HepG2 (cell line): ENCODE results near the gene CD3G. TPM values are rescaled to one million over a fixed set of nuclear protein-coding genes. Genes with fewer than 3 reads are reported as not detected.

Experiments used
- BCL3 ChIP-seq: sonication (generic); formaldehyde crosslinking; IDR thresholded peaks from 2 replicates; pipeline ENCODE4 v1.5.1; 2020; ENCODE audit warnings: mild to moderate bottlenecking, missing genetic modification reagents, moderate library complexity
- DMAP1 ChIP-seq: IDR thresholded peaks from 2 replicates; pipeline ENCODE4 v1.6.1; 2016
- HMGXB4 ChIP-seq, 2 experiments: sonication (generic) in 1 of 2; formaldehyde crosslinking in 1 of 2; IDR thresholded peaks; 2 replicates each; pipeline versions ENCODE4 v1.4.0 to v1.6.1; 2018 to 2020; ENCODE audit warnings: missing genetic modification reagents in 2 of 2, borderline replicate concordance in 1 of 2, low read depth in 1 of 2, mild to moderate bottlenecking in 1 of 2, missing biosample characterization in 1 of 2
- MTA1 ChIP-seq: sonication (generic); formaldehyde crosslinking; IDR thresholded peaks from 2 replicates; pipeline ENCODE4 v1.4.0; 2020; ENCODE audit warnings: missing genetic modification reagents, mild to moderate bottlenecking, borderline replicate concordance
- NR2C2 ChIP-seq: sonication (generic); formaldehyde crosslinking; IDR thresholded peaks from 2 replicates; pipeline ENCODE4 v1.4.0; 2020; ENCODE audit warnings: missing genetic modification reagents, mild to moderate bottlenecking, moderate library complexity, borderline replicate concordance
- PRDM4 ChIP-seq: sonication (generic); formaldehyde crosslinking; IDR thresholded peaks from 2 replicates; pipeline ENCODE4 v1.9.0; 2021; ENCODE audit warnings: missing genetic modification reagents, borderline replicate concordance
- SMAD9 ChIP-seq: sonication (generic); formaldehyde crosslinking; IDR thresholded peaks from 2 replicates; pipeline ENCODE4 v1.5.1; 2020; ENCODE audit warnings: mild to moderate bottlenecking, missing genetic modification reagents
- TARDBP ChIP-seq: sonication (generic); formaldehyde crosslinking; IDR thresholded peaks from 2 replicates; pipeline ENCODE4 v1.8.0; 2022; ENCODE audit warnings: mild to moderate bottlenecking, missing genetic modification reagents
- THAP9 ChIP-seq: sonication (generic); formaldehyde crosslinking; IDR thresholded peaks from 2 replicates; pipeline ENCODE4; 2020; ENCODE audit warnings: missing genetic modification reagents, mild to moderate bottlenecking, borderline replicate concordance
- ZFP82 ChIP-seq: sonication (generic); formaldehyde crosslinking; IDR thresholded peaks from 2 replicates; pipeline ENCODE4 v1.5.1; 2020; ENCODE audit warnings: mild to moderate bottlenecking, missing genetic modification reagents, borderline replicate concordance
- ZNF333 ChIP-seq: sonication (generic); formaldehyde crosslinking; IDR thresholded peaks from 2 replicates; pipeline ENCODE4 v1.4.0; 2020; ENCODE audit warnings: mild to moderate bottlenecking, missing genetic modification reagents, borderline replicate concordance
- ZNF33B ChIP-seq: sonication (generic); formaldehyde crosslinking; IDR thresholded peaks from 2 replicates; pipeline ENCODE4 v1.5.1; 2020; ENCODE audit warnings: mild to moderate bottlenecking, missing genetic modification reagents
- ZNF580 ChIP-seq: IDR thresholded peaks from 2 replicates; pipeline ENCODE4 v1.6.1; 2016; ENCODE audit warnings: low read depth, borderline replicate concordance
- ZNF672 ChIP-seq: sonication (generic); formaldehyde crosslinking; IDR thresholded peaks from 2 replicates; pipeline ENCODE4 v1.8.1; 2022; ENCODE audit warnings: missing genetic modification reagents
- ZNF770 ChIP-seq: sonication (generic); formaldehyde crosslinking; IDR thresholded peaks from 2 replicates; pipeline ENCODE4 v1.5.0; 2020; ENCODE audit warnings: mild to moderate bottlenecking, missing genetic modification reagents
- ZZZ3 ChIP-seq: sonication (generic); formaldehyde crosslinking; IDR thresholded peaks from 2 replicates; pipeline ENCODE4 v1.4.0; 2020; ENCODE audit warnings: missing genetic modification reagents, mild to moderate bottlenecking, borderline replicate concordance
- polyA plus RNA-seq, 8 experiments: library from polyadenylated mRNA; depleted of rRNA in 3 of 8; stranded (reverse) in 7 of 8; unstranded in 1 of 8; fragments of >200 nt; fragmentation: Illumina TruSeq in 4 of 8; extraction: Trizol in 4 of 8; gene quantifications; 2 replicates each; pipeline versions ENCODE4 v1.2.1 to v1.2.3, GENCODE V29; 2011 to 2016; ENCODE audit warnings: low read depth in 4 of 8, missing spikeins in 1 of 8, mixed read lengths in 1 of 8; ENCODE audit not compliant: insufficient read depth in 1 of 8
- total RNA-seq, 5 experiments: library from RNA; depleted of rRNA; stranded (reverse); fragments of >200 nt; fragmentation: Illumina TruSeq; extraction: Trizol; gene quantifications; 2 replicates each; pipeline ENCODE4 v1.2.3, GENCODE V29; 2016; ENCODE audit warnings: low read depth in 1 of 5

CD3G gene
- total and polyA plus RNA-seq, 2 of the 13 experiments (the other 11 are each of a cell fraction or from before 2014, with no cell fraction given), result not detected

GRCh38 chr11:118401151-118401879 lies 57.2 kb downstream of the CD3G start, which contains the start of gene ATP5MG (continued):
- TF ChIP-seq ZNF580 (CRISPR knock-in tag) (peak; percentile 24; the same call in 1 of the 2 replicates), PRDM4 (CRISPR knock-in tag) (no peak; the same call in 1 of the 2 replicates), ZNF770 (peak; percentile 36; the same call in 1 of the 2 replicates), BCL3 (CRISPR knock-in tag) (peak; percentile 62; the same call in 1 of the 2 replicates), ZFP82 (CRISPR knock-in tag) (peak; percentile 83), ZNF33B (CRISPR knock-in tag) (peak; percentile 87; the same call in 1 of the 2 replicates), ZNF333 (CRISPR knock-in tag) (no peak; the same call in 1 of the 2 replicates), MTA1 (CRISPR knock-in tag) (peak; percentile 33; the same call in 1 of the 2 replicates), THAP9 (CRISPR knock-in tag) (no peak; the same call in 1 of the 2 replicates), SMAD9 (CRISPR knock-in tag) (no peak; the same call in 1 of the 2 replicates), ZNF672 (CRISPR knock-in tag) (no peak), DMAP1 (CRISPR knock-in tag) (peak; percentile 82), NR2C2 (CRISPR knock-in tag) (peak; percentile 79; the same call in 1 of the 2 replicates), TARDBP (CRISPR knock-in tag) (peak; percentile 16; the same call in 1 of the 2 replicates), HMGXB4 (CRISPR knock-in tag; IDR thresholded peaks at IDR 0.05; ENCODE audit: borderline replicate concordance in 1 of 2, low read depth in 1 of 2) (peak; percentile 60 to 67; a peak in 2 of 4 replicates), ZZZ3 (peak; percentile 56; the same call in 1 of the 2 replicates)
